HS-5 (cell line): ENCODE data around the gene SPDYE3.

ENCODE experiments used
- DNase-seq: peaks from one replicate; pipeline ENCODE4 v3.0.0-alpha.2; 2012; ENCODE audit warnings: low read depth

SPDYE3 gene

DNA sequence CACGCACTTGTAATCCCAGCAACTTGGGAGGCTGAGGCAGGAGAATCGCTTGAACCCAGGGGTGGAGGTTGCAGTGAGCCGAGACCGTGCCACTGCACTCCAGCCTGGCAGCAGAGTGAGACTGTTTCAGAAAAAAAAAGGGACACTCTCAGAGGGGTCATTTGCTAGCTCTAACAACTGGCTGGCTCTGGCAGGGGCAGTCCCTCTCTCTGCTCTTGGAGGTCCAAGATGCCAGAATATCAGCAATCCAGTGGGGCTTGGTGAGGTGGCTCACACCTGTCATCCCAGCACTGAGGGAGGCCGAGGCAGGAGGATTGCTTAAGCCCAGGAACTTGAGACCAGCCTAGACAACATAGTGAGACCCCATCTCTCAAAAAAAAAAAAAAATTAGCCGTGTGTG, 63.2 kb downstream of the SPDYE3 start:
- DNase-seq, result no peak

DNA sequence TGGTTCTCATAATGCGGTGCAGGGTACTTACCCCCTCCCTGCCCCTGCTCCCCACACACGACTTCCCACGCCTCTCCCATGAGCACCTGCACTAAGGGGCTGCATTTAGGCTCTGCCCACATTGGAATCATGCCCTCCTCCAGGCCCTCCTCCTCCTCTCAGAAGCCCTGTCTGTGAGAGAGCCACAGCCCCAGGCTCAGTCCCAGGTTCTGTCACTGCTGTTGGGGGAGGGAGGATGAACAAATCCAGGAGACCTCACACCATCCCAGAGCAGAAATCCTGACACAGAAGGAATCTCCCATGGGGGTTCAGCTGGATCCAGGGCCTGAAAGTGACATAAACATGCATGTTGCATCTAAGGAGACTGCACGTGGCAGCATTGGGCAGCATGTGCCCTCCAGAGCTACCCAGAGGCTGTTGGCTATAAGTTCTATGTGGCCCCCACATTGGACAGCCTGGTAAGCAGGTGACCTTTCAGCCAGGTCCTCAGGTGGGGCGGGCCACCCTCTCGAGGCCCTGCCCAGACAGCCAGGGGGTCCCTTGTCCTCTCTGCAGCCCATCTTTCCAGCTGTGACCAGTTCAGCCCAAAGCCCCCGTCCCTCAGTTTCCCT, 64.2 kb downstream of the SPDYE3 start:
- no peak for DNase-seq
